ENCODE measurements around the gene FAM3C.

GRCh38 chr7:121391686-121392085 lies 4.4 kb downstream of the FAM3C start:
- no peak for TF ChIP-seq POLR2A (IDR thresholded peaks at IDR 0.05)
- no peak for TF ChIP-seq CTCF (IDR thresholded peaks at IDR 0.05)
